NCI-H2029 (cell line): ENCODE results near the gene JMJD1C.
"Not testable (repeated sequence)": the region's sequence is repeated elsewhere in the genome, so short reads cannot be mapped to it uniquely, and the experiment has no call there.

Source experiments
- DNase-seq: peaks from one replicate; lab custom pipeline; 2025; lab: John Stamatoyannopoulos, UW

Gene JMJD1C

DNA sequence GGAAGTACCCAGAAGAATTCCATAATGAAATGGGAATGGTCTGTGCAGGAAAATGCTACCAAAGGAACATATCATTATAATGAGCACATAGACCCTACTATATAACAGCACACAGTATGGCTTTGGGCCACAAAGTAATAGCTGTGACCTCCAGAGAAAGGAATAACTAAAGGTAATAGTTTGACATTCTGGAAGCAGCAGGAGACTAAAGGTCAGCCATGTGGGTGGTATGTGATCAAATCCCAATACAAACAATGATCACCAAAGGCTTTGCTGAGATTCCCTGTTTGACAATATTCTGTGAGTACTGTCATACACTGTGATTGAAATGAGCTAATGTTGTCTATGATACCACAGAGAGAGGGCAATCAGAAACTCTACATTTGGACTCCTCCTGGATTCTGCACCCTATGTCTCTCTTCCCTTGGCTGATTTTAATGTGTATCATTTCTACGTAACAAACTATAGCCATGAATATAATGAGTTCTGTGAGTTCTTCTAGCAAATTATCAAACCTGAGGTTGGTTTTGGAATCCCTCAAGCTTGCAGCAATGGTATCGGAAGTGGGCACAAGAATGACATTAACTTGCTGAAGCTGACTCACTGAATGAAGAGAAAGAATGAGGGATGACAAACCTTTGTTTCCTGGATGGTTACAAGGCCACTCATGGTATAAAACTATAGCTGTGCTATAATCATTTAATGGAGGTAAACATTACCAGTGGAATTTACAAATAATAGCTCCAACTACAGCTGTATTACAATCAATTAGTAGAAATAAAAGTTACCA, 99.6 kb downstream of the JMJD1C start:
- DNase-seq: no peak

DNA sequence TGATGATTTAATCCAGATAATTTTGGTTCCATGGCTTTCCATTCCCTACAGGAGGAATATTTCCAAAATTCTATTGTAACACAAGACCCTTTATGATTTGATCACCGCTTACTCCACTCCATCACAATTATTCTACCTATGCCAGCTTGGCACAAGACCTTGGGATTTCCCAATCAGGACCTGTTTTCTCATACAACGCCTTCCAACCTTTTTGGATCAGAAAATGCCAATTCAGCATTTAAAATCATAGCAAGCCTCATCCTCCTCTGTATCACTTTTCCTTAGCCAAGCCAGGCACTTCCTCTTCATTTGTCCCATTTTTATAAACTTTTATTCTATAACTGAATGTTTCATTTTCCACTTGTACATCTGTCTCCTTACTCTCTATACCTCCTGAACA, 100.9 kb downstream of the JMJD1C start:
- no peak for DNase-seq

DNA sequence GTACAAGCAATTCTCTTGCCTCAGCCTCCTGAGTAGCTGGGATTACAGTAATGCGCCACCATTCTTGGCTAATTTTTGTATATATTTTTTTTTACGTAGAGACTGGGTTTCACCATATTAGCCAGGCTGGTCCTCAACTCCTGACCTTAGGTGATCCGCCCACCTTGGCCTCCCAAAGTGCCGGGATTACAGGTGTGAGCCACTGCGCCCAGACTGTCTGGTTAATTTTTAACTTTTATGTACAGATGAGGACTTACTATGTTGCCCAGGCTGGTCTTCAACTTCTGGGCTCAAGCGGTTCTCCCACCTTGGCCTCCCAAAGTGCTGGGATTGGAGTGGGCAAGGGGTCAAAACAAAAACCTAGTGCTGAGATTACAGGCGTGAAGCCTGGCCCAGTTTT, 101.8 kb downstream of the JMJD1C start:
- DNase-seq: no peak

DNA sequence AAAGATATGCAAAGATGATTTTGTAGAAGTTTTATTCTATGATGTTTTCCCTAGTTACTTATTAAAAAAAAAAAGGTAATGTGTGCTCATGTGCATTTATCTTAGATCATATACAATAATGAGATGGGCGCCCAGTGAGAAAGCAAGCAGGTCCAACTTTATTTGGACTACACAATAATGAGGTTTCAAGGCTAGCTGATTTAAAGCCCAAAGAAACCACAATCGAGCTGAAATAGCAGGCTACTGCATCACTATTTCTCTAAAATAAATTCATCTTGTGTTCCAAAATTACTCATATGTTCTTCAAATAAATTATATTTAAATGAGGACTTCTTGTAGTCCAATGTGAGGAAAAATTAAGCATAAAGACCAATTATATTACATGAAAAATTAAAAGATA, 110.1 kb downstream of the JMJD1C start:
- DNase-seq: no peak

DNA sequence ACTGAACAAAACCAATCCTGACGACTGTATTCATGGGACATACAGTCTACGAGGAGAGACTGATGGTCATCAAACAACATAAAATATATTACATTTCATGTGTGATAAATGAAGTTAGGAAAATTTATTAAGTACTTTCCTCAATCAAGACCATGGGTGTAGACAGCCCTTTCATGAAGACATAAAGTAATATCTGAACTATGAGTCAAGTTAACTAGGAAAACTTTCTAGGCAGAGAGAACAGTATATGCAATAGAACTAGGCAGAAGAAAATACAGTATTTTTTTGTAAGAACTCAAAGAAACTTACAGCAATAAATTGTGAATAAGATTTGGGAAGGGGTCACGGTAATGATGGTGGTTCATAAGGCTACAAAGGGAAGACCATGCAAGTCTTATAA, 112.8 kb downstream of the JMJD1C start:
- DNase-seq: no peak

DNA sequence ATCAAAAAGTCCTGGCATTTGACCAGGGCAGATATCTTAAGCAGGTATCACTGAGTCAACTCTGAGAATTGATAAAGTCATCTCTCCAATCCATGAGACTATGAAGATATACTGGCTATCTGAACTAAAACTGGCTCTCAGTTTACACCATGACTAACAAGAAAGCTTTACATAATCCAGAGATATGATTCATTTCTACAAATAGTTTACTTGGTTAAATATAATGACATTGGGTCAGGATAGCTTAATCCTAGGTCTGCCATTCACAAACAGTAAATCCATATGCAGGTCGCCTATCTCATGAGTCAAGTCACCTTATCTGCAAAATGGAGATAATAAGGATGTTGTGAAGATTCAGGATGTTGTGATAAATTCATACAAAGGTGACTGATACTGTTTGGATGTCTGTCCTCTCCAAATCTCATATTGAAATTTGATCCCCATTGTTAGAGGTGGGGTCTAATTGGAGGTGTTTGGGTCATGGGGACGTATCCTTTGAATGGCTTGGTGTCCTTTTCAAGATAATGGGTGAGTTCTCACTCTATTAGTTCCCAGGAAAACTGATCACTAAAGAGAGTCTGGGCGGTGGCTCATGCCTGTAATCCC, 117.4 kb downstream of the JMJD1C start:
- no peak for DNase-seq

DNA sequence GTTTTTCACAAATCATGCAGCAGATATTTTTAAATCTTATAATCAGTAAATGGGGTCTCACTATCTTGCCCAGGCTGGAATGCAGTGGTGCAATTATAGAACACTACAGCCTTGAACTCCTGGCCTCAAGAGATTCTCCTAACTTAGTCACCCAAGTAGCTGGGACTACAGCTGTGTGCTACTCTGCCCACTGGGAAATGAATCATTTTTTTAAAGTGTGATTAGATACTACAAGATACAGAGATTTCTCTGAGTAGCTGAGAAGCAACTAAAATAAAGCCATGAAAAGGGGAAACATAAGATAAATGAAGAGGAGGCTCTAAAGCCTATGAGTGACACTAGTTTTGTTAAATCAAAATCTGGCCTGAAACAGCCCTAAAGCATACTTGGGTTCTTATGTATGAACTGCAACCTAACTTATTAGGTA, 119.7 kb downstream of the JMJD1C start:
- DNase-seq: no peak

DNA sequence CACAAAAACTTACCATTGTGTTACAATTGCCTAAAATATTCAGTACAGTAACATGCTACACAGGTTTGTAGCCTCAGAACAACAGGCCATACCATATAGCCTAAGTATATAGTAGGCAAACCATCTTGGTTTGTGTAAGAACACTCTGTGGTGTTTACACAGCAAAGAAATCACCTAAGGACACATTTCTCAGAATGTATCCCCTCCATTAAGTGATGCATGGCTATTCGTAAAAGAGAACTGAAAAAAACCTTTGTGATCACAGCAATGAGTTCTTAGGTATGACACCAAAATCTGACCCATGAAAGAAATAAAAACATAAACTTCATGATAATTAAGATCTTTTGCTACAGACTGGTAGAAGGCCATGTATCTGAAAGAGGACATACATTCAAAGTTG, 121.5 kb downstream of the JMJD1C start:
- no peak for DNase-seq

DNA sequence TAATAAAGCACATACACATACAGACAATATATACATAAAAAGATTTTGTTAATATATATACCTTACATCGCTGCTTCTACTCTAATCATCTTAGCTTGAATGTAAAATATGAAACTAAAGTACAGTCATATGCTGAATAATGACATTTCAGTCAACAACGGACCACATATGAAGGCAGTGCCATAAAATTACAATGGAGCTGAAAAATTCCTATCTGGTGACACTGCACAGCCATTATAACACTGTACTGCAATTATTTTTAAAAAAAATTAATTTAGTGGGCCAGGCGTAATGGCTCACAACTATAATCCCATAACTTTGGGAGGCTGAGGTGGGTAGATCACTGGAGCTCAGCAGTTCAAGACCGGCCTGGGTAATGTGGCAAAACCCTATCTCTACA, 122.3 kb downstream of the JMJD1C start:
- DNase-seq: no peak

DNA sequence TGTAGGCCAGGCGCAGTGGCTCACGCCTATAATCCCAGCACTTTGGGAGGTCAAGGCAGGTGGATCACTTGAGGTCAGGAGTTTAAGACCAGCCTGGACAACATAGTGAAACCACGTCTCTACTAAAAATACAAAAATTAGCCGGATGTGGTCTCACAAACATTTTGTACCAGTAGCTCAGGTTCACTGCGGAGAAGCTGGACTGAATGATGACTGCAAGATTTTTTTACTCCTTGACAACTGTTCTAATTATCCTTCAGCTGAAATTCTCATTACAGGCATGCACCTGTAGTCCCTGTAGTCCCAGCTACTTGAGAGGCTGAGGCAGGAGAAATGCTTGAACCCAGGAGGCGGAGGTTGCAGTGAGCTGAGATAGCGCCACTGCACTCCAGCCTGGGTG, 126.1 kb downstream of the JMJD1C start:
- not testable (repeated sequence) for DNase-seq

DNA sequence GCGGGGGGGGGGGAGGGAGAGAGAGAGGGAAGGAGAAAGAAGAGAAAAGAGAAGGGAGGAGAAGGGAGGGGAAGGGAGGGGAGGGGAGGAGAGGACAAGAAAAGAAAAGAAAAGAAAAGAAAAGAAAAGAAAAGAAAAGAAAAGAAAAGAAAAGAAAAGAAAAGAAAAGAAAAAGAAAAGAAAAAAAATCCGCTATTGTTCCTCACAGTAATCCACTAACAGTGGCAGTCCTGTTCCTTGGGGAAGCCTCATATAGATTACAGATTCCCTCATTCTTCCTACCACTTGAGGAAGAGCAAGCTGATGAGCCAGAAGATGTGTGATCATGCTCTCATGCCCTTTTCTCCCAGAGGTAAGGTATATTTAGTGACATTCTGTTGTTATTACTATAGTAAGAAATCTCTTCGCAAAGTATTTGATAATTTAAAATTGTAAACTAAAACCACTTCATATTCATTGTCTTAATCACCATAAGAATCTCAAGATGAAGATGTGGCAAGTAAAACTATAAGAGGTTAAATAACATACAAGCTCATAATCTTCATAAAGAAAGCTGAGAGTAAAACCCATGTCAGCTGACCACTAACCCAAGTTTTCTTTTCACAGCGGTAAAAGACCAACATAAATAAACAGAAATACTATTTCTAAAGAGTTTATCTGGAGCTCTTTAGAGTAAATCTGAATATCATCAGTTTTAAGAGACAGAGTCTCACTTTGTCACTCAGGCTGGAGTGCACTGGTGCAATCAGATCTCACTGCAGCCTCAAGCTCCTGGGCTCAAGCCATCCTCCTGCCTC, 128.1 kb downstream of the JMJD1C start:
- no peak for DNase-seq

DNA sequence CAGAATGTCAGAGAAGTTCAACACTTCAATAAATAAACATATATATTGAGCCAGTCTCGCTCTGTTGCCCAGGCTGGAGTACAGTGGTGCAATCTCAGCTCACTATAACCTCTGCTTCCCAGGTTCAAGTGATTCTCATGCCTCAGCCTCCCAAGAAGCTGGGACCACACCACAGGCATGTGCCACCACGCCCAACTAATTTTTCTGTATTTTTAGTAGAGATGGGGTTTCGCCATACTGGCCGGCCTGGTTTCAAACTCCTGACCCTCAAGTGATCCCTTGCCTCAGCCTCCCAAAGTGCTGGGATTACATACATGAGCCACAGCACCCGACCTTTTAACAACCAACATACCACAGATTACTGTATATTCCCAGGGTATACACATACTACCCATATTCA, 134.2 kb downstream of the JMJD1C start:
- no peak for DNase-seq

DNA sequence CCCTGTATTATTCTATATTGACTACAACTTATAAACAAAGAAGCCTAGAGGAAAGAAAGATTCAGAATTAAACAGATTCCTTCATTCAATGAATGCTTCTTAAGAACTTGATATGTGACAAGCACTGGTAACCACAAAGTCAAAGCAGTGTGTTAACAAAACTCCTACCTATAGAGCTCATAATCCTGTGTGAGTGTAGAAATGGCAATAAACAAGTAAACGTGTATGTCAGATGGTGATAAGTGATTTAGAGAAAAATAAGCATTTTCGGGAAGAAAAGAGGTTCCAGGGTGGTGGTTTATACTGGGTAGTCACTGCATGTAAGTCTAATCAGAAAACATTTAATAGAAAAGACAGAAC, 141.3 kb downstream of the JMJD1C start:
- no peak for DNase-seq

DNA sequence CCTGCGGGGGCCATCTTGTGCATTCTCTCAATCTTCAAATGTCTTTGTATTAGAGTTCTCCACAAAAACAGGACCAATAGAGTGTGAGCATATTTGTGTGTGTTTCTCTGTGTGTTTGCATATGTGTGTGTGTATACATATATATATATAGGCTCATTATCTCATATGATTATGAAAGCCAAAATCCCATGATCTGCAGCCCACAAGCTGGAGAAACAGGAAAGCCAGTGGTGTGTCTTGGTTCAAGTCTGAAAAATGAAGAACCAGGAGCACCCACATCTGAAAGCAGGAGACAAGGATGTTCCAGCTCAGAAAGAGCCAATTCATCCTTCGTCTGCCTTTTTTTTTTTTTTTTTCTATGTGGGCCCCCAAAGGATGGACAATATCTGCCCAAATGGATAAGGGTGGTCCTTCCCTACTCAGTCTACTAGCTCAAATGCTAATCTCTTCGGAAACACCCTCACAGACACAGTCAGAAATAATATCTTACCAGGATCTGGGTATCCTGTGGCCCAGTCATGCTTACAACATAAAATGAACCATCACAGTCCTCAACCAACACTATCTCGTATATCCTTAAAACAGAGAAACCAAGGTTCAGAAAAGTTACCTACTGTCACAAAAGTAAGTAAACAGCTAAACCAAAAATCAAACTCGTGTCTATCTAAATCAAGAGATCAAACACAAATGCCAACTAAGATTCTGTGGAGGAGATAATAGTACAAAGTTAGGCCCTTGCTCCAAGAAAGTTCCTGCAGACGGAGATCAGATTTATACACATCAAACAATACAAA, 141.9 kb downstream of the JMJD1C start:
- DNase-seq: no peak

DNA sequence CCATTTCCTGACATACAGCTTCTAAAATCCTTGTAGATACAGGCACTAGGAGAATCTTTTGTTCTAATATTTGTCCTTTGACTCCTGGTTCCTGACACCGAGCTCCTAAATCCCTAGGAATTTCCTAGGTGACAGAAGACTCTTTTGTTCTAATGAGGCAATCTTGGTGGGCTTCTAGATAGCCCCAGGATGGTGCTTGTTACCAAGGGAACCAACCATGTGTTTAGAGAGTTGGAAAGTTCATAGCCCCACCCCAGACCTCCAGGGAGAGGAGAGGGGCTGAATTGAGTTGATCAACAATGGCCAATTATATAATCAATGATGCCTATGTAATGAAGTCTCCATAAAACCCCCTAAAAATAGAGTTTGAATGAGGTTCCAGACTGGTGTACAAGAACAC, 145.1 kb downstream of the JMJD1C start:
- no peak for DNase-seq

DNA sequence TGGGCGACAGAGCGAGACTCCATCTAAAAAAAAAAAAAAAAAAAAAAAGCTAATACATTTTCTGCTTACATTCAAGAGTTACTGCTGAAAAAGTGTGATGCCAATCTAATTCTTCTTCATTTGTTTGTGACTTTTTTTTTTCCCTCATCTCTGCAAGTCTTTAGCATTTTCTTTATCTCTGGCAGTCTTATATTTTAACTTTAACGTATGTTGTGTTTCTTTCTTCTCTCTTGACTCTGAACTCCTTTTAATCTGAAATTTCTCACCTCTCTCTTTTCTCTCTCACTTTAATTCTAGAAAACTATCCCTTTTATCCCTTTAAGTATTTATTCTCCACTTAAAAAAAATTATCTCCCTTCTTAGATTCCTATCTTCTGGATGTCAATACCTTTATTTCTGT, 146.5 kb downstream of the JMJD1C start:
- DNase-seq: no peak

DNA sequence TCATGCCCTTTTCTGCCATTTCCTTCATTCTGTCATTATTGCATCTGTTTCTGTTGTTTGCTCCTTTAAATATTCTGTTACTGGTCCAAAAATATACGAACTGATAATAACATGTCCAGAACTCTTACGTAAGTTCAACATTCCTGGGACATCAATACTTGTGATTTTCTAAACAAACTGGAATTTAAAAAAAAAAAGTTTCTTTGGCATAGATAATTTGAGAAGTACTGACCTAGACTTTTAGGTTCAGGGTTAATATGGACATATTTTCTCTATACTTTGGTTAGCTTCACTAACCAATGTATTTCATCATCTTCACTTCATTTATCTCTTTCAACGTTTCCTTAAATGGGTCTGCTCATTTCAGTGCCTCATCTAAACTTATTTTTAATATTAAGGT, 147.3 kb downstream of the JMJD1C start:
- DNase-seq: no peak

DNA sequence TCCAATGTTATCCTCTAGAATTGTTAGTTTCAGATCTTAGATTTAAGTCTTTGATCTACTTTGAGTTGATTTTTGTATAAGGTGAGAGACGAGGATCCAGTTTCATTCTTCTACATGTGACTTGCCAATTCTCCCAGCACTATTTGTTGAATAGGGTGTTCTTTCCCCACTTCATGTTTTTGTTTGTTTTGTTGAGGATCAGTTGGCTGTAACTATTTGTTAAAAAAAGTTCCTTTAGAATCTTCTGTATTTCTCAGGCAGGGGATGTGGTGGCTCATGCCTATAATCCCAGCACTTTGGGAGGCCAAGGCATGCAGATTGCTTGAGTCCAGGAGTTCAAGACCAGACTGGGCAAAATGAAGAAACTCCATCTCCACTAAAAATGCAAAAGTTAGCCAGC, 151.8 kb downstream of the JMJD1C start:
- no peak for DNase-seq

DNA sequence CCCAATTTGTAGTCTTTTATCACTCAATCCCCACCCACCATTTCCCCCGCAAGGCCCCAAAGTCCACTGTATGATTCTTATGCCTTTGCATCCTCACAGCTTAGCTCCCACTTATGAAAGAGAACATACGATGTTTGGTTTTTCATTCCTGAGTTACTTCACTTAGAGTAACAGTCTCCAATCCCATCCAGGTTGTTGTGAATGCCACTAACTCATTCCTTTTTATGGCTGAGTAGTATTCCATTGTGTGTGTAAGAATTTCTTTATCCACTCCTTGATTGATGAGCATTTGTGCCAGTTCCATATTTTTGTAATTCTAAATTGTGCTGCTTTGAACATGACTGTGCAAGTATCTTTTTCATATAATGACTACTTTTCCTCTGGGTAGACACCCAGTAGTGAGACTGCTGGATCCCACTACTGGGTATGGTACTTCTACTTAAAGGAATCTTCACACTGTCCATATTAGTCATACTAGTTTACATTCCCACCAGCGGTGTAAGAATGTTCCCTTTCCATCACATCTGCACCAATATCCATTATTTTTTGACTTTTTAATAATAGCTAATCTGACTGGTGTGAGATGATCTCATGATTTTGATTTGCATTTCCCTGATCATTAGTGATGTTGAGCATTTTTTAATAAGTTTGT, 152.6 kb downstream of the JMJD1C start:
- DNase-seq: no peak

DNA sequence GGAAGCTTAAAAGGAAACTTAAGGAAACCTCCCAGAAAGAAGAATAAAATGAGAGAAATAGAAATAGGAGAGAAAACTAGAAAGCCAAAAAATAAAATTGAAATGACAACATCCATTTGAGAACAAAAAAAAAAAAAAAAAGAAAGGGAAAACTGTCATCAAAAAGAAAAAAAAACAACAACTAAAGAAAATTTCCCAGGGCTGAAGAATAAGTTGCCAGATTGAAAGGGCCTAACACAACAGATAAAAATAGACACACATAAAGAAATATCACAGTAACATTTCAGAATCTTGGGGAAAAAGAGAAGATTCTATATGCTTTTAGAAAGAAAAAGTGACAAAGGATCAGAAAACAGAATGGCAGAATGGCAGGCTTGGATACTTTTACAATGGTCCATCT, 157.1 kb downstream of the JMJD1C start:
- DNase-seq: no peak

DNA sequence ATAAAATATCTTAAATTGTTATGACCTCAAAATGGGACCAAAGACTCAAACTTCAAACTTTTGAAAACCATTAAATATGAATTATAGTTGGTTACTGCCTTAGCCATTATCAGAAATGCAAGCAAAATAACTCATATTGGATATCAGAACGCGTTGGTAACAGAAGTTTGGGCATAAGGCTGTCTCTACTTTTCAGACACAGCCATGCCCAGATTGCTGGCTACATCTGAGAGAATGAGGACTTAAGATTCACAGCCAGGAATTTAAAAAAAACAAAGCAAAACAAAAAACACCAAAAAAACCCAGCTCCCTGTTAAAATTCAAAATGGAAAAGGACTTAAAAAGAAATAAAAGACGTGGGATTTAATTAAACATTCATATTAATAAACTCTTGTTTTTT, 161.6 kb downstream of the JMJD1C start:
- DNase-seq: no peak

DNA sequence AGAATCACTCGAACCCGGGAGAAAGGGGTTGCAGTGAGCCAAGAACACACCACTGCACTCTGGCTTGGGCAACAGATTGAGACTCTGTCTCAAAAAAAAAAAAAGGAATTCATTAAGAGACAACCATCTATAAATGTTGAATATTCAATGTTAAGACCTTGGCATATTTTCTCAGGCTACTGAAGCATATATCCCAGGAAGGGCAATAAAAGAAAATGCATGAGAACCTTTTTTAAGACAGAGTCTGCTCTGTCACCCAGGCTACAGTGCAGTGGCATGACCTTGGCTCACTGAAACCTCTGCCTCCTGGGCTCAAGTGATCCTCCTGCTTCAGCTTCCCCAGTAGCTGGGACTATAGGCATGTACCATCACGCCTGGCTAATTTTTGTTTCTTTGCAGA, 165.0 kb downstream of the JMJD1C start:
- no peak for DNase-seq
